ENCODE results near the gene DUSP9. TPM values are rescaled to one million over a fixed set of nuclear protein-coding genes. Genes with fewer than 3 reads are reported as not detected.

The DUSP9 gene
- total RNA-seq, 2 donors from 2014 or later, result not detected

- no peaks in the 10 kb centered on the region for H3K27me3 ChIP-seq
- DNase-seq (peak in 1 of 4 donors; percentile 2), ATAC-seq (no peak)
- no peaks in the 10 kb centered on the region for H3K36me3 ChIP-seq (replicated peaks in 1 of 2; ENCODE audit: insufficient read depth in 1 of 2, low read depth in 2 of 2)
- 87% methylated on average over 16 of the region's 21 CpGs; no CpG with 5 or more reads in 1 of the 2 donors for WGBS, 2 donors
- intact Hi-C loops (cut with DNase I), result no loop called here
- no peaks in the 10 kb centered on the region for H3K9me3 ChIP-seq
- no peak overlapping the region for H3K4me3 ChIP-seq
- H3K27ac ChIP-seq, result no peak overlapping the region
- no peak for TF ChIP-seq CTCF (IDR thresholded peaks at IDR 0.05)
- no peak for TF ChIP-seq POLR2A (IDR thresholded peaks at IDR 0.05)
- no peaks in the 10 kb centered on the region for H3K4me1 ChIP-seq
Measured at GRCh38 chrX:153625271-153626024, 21.6 kb upstream of the DUSP9 start.

- no peak for TF ChIP-seq CTCF (IDR thresholded peaks at IDR 0.05)
- no peak for TF ChIP-seq POLR2A (IDR thresholded peaks at IDR 0.05)
- H3K4me1 ChIP-seq, result no peaks in the 10 kb centered on the region
- intact Hi-C loops (cut with DNase I), result no loop called here
- H3K4me3 ChIP-seq, result no peak overlapping the region
- no peaks in the 10 kb centered on the region for H3K9me3 ChIP-seq
- 92% methylated on average over 9 of the region's 16 CpGs; no CpG with 5 or more reads in 1 of the 2 donors for WGBS, 2 donors
- no peak for ATAC-seq
- peak in 1 of 4 donors; percentile 2 for DNase-seq
- H3K36me3 ChIP-seq (replicated peaks in 1 of 2; ENCODE audit: insufficient read depth in 1 of 2, low read depth in 2 of 2), result no peaks in the 10 kb centered on the region
- no peaks in the 10 kb centered on the region for H3K27me3 ChIP-seq
- H3K27ac ChIP-seq, result no peak overlapping the region
Measured at GRCh38 chrX:153626025-153626633, 20.9 kb upstream of the DUSP9 start.

GRCh38 chrX:153626863-153627674 lies 19.9 kb upstream of the DUSP9 start:
- Histone ChIP-seq H3K4me1 (no peaks in the 10 kb centered on the region), H3K36me3 (replicated peaks in 1 of 2; ENCODE audit: insufficient read depth in 1 of 2, low read depth in 2 of 2) (no peaks in the 10 kb centered on the region), H3K27me3 (no peaks in the 10 kb centered on the region), H3K27ac (no peak overlapping the region), H3K9me3 (no peaks in the 10 kb centered on the region), H3K4me3 (no peak overlapping the region)
- DNase-seq (peak in 1 of 4 donors; percentile 2), ATAC-seq (no peak)
- TF ChIP-seq CTCF (IDR thresholded peaks at IDR 0.05), result no peak
- WGBS, 2 donors, result 58 to 66% methylated on average over 4 to 20 of the region's 35 CpGs
- intact Hi-C loops (cut with DNase I), result no loop called here

GRCh38 chrX:153627675-153628111 lies 19.3 kb upstream of the DUSP9 start:
- Histone ChIP-seq H3K9me3 (no peaks in the 10 kb centered on the region), H3K27ac (no peak overlapping the region), H3K4me3 (no peak overlapping the region), H3K27me3 (no peaks in the 10 kb centered on the region), H3K36me3 (replicated peaks in 1 of 2; ENCODE audit: insufficient read depth in 1 of 2, low read depth in 2 of 2) (no peaks in the 10 kb centered on the region), H3K4me1 (no peaks in the 10 kb centered on the region)
- DNase-seq (peak in 2 of 4 donors; percentile 2 to 7), ATAC-seq (no peak)
- intact Hi-C loops (cut with DNase I), result no loop called here
- WGBS, 2 donors, result 77 to 78% methylated on average over 7 to 8 of the region's 15 CpGs
- TF ChIP-seq CTCF (IDR thresholded peaks at IDR 0.05) (no peak), POLR2A (IDR thresholded peaks at IDR 0.05) (no peak)

Data from body of pancreas (tissue), 4 donors.